ENCODE data around the gene CR1. TPM values are rescaled to one million over a fixed set of nuclear protein-coding genes. Genes with fewer than 3 reads are reported as not detected.
"Not testable (repeated sequence)": the region's sequence is repeated elsewhere in the genome, so short reads cannot be mapped to it uniquely, and the experiment has no call there.

The CR1 gene
- polyA plus RNA-seq, 4 donors = 17.1 to 20.2 (median 18.6) TPM

DNA sequence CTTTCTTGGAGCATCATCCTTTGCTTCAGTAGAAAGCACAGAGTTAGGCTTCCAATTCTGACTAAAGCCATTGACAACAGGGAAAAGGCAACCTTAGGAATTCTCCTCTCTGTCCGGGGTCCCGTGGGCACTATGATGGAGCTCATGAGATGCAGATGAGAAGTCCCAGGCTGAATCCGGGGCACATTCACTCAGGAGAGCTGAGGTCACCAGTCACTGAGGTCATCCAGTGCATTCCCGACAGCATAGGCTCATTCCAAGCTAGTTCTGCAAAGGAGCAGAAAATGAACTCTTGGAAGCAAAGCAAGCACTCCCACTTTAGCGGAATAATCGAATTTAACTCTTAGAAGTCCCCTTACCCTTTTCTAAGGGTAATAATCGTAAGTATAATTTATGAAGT, 6.8 kb downstream of the CR1 start:
- DNase-seq (ENCODE audit: low read depth in 4 of 4, low spot score in 2 of 4) = no peak

DNA sequence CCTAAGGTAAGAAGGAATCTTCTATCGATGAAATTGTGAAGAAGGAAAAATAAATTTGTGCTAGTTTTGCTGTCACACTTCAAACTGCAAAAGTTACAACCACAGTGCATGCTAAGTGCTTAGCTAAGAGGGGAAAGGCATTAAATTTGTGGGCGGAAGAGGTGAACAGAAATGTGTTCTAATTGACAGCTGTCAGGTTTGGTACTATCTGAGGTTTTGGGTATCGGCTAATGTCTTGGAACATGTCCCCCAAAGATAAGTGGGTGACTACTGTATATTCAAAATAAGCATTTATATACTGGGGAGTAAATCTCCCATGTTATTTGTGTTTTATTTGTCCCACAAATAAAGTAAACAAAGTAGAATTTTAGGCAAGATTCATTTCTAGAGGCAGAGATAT, 8.0 kb downstream of the CR1 start:
- no peak for DNase-seq (ENCODE audit: low read depth in 4 of 4, low spot score in 2 of 4)

DNA sequence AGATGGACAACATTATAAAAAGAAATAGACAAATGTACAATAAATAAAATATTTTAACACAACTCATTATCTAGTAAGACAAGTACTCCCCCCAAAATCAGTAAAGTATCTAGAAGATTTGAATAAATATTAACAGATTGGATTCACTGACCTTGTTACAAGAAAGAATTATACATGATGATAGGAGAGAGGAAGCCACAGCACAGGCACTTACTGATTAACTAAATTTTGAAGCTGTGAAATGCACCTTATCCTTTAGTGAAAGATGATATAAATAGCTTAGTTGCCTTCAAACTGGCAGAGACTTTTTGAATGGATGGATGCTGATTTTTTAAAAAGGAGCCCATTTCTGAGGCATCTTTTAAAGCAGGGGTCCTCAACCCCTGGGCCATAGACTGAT, 8.5 kb downstream of the CR1 start:
- no peak for DNase-seq (ENCODE audit: low read depth in 4 of 4, low spot score in 2 of 4)

DNA sequence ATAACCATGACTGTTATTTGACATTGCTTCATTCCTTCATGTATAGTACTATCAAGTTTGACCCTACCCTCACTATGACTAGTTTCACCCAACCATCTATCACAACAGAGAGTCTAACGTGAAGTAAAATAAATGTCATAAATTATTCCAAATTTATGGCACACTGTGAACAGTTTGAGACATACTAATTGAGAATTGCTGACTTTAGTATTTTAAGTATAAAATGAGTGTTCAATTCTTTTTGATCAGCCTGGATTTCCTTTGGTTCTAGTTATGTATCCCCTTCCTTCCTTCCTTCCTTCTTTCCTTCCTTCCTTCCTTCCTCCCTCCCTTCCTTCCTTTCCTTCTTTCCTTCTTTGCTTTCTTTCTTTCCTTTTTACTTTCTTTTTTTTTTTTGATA, 14.5 kb downstream of the CR1 start:
- no peak for DNase-seq (ENCODE audit: low read depth in 4 of 4, low spot score in 2 of 4)

DNA sequence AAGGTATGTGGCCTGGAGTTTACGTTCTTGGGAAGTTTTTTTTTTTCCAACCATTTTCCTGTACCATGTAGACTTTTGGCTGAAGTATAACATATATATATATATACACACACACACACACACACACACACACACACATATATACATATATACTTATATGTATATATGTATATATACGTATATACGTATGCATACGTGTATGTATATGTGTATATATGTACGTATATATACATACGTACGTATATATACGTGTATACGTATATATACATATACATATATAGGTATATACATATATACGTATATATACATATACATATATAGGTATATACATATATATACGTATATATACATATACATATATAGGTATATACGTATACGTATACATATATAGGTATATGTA, 18.9 kb downstream of the CR1 start:
- no peak for DNase-seq (ENCODE audit: low read depth in 4 of 4, low spot score in 2 of 4)

DNA sequence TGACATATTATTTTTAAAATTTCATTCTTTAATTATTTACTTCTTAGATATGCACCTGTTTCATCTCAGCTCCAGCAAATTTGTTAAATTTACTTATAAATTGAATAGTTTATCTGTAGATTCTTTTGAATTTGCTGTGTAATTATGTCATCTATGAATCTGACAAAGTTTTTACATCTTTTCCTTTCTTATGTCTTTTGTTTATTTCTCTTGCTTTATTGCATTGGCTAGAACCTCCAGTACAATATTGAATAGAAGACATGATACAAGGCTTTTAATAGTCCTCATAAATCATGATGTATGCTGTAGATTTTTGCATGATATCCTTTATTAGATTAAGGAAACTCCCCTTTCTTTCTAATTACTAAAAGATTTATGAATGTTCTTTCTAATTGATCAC, 20.8 kb downstream of the CR1 start:
- DNase-seq (ENCODE audit: low read depth in 4 of 4, low spot score in 2 of 4) = no peak

DNA sequence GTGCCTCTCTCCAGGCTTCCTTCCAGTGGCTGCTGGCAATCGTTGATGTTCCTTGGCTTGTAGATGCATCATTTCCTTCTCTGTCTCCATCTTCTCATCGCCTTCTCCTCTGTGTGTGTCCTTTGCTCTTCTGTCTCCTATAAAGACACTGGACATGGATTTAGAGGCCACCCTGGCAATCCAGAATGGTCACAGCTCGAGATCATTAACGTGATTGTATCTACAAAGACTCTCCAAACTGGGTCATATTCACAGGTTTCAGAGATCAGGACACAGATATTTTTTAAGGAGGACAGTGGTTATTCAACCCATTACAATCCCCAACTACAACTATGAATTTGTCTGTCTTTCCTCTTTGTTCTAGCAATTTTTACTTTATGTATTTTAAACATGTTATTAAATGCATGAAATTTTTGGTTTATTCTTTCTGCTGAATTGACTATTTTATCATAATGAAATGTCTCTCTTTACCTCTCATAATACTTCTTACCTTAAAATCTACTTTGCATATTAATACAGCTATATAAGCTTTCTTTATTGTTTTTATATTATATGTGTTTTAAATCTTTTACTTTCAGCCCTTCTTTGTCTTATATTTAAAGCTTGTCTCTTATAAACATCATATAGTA, 22.8 kb downstream of the CR1 start:
- no peak for DNase-seq (ENCODE audit: low read depth in 4 of 4, low spot score in 2 of 4)

DNA sequence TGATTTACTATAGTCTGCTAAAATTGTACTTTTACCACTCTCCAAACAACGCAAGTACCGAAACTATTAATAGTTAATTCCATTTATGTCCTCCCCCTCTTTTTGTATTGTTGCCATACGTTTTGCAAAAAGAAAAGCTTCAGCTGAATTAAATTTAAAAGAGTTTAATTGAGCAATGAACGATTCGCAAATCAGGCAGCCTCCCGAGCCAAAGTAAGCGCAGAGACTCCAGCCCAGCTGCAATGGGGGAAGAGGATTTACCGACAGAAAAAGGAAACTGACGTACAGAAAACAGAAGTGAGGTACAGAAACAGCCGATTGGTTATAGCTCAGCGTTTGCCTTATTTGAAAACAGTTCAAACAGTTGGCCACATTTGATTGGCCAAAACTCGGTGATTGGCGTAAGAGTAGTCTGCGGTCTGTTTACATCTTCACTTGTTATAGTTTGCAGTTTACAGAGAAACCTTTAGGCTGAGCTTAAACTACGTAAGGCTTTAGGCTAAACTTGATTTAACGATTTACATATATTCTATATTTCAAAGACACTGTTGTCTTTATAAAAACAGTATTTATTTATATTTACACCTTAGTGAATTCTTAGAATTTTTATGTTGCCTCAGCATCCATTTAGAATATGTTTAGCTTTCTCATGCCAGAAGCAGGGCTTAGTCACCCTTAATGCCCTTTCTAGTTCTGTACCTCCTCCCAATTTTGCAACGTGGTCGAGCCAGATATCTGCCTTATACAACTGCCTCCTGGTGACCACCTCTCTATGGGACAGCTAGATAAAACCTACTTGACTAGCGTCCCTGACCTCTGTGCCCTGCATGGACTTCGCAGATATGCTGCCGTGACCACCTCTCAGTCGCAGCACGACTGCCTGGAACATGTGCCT, 23.8 kb downstream of the CR1 start:
- DNase-seq (ENCODE audit: low read depth in 4 of 4, low spot score in 2 of 4) = no peak

DNA sequence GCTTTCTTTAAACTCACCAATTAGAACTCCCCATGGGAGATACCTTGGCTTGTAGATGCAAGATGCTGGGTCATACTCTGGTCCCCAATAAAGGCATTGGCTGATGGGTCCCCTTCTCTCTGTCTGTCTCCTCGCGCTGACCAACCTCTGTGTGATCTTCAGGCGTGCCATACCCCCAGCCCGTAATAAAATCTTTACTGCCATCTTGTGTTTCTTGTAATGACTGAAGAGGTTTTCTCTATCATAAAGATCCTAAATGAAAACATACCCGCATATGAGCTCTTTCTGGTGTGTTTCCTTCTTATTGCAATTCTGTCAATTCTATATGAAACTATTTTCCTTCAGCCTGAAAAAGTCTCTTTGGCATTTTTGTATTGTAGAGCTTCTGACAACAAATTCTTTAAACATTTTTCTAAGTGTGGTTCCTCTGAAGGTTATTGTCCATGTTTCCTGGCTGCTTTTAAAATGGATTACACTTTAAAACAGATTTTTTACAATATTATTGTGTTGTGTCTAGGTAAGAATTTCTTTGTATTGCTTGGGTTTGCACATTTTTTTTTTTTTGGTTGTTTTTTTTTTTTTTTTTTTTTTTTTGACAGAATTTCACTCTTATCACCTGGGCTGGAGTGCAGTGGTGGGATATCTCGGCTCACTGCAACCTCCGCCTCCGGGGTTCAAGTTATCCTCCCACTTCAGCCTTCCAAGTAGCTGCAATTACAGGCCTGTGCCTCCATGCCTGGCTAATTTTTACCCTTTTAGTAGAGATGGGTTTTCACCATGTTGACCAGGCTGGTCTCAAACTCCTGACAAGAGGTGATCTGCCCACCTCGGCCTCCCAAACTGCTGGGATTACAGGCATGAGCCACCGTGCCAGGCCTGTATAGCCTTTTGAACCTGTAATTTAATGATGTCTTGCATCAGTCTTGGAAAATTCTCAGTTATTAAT, 24.7 kb downstream of the CR1 start:
- not testable (repeated sequence) for DNase-seq (ENCODE audit: low read depth in 4 of 4, low spot score in 2 of 4)

DNA sequence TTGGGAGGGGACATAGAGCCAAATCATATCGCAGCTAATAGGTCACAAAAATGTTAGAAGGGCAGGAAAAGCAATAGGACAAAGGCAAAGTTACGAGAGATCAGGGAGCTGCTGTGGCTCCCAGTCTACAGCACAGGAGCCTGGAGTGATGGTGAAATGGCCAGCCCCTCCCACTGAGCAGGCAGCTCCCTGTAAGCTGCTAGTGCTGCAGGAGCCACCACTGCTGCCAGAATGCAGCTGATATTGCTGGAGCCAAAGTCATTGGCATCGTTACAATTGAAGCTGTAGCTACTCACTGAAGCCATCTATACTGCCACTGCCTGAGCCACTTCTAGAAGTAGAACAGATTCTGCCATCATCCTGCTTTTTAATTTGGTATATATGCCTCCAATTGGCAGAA, 29.3 kb downstream of the CR1 start:
- DNase-seq (ENCODE audit: low read depth in 4 of 4, low spot score in 2 of 4) = not testable (repeated sequence)

DNA sequence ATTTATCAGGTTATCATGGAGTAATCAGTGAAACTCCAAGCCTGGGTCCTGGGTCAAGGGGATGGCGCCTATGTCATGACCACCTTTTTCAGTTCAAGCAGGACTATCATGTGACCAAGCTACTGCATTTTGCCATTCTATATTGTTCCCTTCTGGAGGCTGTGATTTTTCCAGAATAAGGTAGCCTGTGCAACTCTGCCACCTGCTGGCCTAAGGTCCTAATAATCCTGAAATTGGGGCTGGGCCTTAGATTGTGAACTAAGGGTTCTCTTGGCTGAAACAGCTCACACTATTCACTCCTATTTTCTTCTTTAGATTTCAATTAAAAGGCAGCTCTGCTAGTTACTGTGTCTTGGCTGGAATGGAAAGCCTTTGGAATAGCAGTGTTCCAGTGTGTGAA, 32.4 kb downstream of the CR1 start:
- not testable (repeated sequence) for DNase-seq (ENCODE audit: low read depth in 4 of 4, low spot score in 2 of 4)

DNA sequence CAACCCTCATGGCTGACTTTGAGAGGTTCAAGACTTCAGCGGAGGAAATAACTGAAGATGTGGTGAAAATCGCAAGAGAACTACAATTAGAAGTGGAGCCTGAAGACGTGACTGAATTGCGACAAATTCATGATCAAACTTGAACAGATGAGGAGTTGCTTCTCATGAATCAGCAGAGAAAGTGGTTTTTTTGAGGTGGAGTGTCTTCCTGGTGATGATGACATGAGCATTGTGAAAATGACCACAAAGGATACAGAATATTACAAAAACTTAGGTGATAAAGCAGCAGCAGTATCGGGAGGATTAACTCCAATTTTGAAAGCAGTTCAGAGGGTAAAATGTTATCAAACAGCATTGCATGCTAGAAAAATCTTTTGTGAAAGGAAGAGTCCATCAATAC, 40.3 kb downstream of the CR1 start:
- not testable (repeated sequence) for DNase-seq (ENCODE audit: low read depth in 4 of 4, low spot score in 2 of 4)

DNA sequence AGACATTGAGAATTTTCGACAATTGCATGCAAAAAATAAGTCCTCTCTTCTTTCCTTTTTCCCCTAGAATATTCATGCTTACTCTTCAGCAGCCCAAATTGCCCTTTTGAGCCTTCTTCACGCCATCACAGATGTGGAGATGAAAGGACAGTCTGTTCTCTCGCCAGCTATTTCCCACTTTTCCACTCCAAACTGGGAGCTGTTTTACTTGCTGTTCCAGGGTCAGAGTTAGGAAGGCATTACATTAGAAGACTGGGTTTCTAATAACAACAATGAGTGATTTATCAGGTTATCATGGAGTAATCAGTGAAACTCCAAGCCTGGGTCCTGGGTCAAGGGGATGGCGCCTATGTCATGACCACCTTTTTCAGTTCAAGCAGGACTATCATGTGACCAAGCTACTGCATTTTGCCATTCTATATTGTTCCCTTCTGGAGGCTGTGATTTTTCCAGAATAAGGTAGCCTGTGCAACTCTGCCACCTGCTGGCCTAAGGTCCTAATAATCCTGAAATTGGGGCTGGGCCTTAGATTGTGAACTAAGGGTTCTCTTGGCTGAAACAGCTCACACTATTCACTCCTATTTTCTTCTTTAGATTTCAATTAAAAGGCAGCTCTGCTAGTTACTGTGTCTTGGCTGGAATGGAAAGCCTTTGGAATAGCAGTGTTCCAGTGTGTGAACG, 50.9 kb downstream of the CR1 start:
- DNase-seq (ENCODE audit: low read depth in 4 of 4, low spot score in 2 of 4) = not testable (repeated sequence)

DNA sequence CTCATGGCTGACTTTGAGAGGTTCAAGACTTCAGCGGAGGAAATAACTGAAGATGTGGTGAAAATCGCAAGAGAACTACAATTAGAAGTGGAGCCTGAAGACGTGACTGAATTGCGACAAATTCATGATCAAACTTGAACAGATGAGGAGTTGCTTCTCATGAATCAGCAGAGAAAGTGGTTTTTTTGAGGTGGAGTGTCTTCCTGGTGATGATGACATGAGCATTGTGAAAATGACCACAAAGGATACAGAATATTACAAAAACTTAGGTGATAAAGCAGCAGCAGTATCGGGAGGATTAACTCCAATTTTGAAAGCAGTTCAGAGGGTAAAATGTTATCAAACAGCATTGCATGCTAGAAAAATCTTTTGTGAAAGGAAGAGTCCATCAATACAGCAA, 58.9 kb downstream of the CR1 start:
- not testable (repeated sequence) for DNase-seq (ENCODE audit: low read depth in 4 of 4, low spot score in 2 of 4)

DNA sequence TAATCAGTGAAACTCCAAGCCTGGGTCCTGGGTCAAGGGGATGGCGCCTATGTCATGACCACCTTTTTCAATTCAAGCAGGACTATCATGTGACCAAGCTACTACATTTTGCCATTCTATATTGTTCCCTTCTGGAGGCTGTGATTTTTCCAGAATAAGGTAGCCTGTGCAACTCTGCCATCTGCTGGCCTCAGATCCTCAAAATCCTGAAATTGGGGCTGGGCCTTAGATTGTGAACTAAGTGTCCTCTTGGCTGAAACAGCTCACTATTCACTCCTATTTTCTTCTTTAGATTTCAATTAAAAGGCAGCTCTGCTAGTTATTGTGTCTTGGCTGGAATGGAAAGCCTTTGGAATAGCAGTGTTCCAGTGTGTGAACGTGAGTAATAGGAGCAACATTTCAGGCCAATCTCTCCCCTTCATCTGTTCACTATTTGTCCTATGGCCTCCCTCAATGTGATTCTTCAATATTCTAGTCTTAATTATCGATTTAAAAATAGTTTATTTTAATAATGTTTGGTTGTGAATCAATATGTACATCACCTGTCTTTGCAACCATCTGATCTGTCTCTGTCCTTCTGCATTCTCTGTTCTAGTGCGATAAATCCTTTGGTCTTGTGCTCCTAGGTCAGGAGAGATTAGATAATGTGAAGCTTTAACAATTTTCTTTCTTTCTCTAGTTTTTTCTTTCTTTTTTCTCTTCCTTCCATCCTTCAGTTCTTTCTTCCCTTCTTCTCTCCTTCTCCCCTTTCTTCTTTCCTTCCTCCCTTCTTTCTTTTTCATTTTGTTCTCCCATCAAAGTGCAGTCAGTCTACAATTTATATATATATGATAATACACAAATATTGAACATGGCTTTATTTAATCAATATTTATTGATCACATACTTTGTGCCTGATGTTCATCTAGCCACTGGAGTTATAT, 69.8 kb downstream of the CR1 start:
- DNase-seq (ENCODE audit: low read depth in 4 of 4, low spot score in 2 of 4) = no peak

DNA sequence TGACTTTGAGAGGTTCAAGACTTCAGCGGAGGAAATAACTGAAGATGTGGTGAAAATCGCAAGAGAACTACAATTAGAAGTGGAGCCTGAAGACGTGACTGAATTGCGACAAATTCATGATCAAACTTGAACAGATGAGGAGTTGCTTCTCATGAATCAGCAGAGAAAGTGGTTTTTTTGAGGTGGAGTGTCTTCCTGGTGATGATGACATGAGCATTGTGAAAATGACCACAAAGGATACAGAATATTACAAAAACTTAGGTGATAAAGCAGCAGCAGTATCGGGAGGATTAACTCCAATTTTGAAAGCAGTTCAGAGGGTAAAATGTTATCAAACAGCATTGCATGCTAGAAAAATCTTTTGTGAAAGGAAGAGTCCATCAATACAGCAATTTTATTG, 76.0 kb downstream of the CR1 start:
- not testable (repeated sequence) for DNase-seq (ENCODE audit: low read depth in 4 of 4, low spot score in 2 of 4)

DNA sequence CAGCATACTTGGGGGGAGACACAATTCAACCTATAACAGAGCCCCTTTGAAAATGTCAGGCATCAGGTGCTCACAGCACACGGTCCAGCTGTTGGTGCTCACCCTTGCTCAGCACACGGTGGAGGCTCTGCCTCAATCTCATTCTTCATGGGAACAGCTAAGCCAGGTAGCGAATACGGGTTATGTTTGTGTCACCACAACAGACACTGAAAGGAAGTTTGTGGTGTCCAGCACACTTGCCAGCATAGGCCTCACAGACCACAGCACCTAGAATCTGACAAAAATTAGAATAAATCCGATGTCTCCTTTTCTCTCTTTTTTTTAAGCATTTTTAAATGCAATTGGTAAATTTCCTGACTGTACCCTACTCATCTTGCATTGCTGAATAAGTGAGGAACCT, 77.1 kb downstream of the CR1 start:
- DNase-seq (ENCODE audit: low read depth in 4 of 4, low spot score in 2 of 4) = not testable (repeated sequence)

DNA sequence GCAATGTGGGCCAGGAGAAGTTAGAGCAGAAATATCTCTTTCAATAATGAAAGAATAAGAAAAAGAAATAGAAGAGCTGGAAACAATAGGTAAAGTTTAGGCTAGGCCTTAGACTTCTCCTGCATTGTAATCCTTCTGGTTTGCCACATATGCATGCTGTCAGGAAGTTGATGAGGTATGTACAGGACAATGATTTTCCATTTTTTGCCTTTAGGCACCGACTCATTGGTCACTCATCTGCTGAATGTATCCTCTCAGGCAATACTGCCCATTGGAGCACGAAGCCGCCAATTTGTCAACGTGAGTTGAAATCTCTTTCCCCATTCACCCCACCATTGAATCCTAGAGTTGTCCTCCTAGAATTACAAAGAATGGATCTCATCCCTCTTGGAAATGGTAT, 79.4 kb downstream of the CR1 start:
- DNase-seq (ENCODE audit: low read depth in 4 of 4, low spot score in 2 of 4) = not testable (repeated sequence)

DNA sequence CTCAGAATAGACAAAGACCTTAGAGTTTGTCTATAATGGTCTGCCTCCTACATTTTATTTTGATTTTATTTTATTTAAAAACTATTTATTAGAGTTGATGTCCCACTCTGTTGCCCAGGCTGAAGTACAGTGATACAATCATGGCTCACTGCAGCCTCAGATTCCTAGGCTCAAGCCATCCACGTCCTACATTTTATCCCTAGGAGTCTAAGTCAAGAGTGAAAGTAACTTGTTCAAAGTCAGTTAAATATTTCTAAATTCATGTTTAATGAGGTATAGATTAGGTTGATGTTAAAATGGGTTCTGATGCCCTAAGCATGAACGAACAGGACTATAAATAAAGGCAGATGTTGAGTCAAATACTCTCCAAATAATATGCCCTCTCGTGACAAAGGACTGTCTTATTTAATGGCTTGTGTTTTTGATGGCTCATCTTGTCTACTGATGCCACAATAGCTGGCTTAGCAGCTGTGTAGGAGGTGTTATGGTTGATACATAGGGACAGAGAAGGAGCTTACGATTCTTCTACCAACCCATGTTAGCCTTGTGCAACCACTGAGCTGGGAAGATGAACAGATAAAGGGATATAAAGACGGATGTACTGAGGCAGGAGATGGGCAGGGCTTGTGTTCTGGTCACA, 83.0 kb downstream of the CR1 start:
- no peak for DNase-seq (ENCODE audit: low read depth in 4 of 4, low spot score in 2 of 4)

All from left renal cortex interstitium (tissue), 4 donors.